Stimulated activated CD4-positive, alpha-beta T cell treated with anti-CD3 and anti-CD28 coated beads, TNF-alpha, amount 100 ng/mL, for 4 hours (primary cell): ENCODE results near the gene NHLH1.

Source experiments
- DNase-seq, 3 experiments: peaks; one replicate each; pipeline ENCODE4 v3.0.0-alpha.2; 2020; ENCODE audit warnings: low read depth in 3 of 3

The NHLH1 gene

DNA sequence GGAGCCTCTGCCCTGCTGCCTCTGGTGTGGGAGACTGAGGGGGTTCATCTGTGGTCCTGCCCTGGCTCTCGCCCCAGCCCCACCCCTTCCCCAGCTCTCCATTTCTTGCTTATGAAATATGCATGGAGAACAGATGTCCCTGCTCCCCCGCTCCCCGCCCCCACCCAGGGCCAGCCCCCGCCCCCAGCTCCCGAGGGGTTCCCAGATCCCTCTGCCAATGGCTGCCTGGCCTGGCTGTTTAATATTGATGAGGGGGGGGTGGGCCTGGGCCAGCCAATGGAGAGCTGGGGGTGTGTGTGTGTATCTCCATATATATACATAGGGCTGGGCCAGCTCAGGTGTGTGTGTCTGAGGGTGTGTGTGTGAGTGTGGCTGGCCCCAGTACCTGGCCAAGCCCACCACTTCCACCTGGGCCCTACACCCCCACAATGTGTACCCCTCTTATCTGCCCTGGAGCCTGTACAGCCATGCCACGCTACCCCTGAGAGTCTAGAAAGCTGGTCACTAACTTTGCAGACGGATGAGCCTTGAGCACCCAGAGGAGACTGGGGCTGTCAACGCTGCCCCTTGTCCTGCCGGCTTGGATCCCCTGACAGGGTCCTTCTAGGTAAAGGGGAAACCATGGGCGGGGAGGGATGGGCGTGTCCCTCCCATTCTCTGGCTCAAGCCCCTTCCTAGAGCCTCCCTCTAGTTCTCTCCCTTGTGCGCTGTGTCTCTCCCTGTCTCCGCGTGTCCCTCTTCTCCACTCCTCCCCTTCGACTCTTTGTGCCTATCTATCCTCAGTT, at the start of gene NHLH1:
TSS of gene NHLH1 (plus strand) at position 341 of the 785 bp plus-strand sequence. CDS start 3,661 bp downstream, outside the sequence.
- no peak for DNase-seq

DNA sequence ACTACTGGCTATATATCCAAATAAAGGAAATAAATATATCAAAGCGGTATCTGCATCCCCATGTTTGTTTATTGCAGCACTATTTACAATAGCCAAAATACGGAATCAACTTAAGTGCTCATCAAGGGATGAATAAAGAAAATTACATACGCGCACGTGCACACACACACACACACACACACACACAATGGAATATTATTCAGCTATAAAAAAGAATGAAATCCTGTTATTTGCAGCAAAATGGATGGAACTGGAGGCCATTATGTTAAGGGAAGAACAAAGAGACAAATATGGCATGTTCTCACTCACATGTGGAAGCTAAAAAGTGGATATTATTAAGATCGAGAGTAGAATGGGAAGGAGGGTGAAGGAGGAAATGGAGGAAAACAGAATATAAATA, 44.0 kb upstream of the NHLH1 start:
- no peak for DNase-seq

DNA sequence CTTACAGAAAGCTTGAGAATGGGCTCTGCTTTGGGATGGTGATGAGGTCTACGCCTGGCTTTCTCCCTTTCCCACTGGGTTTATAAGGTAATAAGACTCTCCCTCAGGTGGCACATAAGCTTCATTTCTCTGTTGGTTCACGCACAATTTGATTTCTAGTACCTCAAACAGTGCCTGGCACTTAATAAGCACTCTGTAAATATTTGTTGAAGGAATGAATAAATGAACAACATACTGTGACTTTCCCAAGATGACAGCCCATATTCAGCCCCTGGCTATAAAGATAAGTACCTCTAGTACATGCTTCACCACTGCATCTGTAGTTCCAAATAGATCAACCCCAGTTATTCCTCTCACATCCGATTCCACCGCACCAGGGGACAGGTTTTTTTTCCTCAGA, 41.6 kb upstream of the NHLH1 start:
- no peak for DNase-seq

DNA sequence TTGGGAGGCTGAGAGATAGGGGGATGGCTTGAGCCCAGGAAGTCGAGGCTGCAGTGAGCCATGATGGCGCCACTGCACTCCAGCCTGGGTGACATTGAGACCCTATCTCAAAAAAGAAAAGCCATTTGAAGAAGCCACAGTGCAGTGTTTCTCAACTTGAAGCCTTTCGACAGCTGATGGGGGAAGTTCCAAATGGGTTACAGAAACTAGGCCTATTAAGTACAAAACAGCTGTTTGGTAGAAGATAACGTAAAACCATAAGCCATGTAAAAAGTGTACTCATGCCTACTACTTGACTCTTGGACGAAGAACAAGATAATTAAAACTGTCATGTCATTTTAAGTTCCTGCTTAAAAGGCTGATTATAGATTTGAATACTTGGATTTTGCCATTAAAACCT, 40.5 kb upstream of the NHLH1 start:
- DNase-seq: no peak

DNA sequence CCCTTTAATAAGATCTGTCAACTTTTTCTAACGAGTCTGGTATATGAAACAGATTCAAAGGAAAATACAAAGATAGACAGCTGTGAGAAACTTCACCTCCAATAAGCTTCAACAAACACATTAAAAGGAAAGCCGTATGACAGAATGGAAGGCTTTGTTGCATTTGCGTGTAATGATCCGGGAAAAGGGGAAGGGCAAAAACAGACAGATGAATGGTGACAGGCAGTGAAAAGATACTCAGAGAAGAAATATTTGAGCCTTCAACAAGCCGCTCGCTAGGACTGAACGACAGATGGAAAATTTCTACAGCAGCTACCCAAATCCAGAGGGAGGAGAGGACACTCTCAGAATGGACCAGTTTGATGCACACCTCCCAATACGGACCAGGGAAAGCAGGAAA, 38.7 kb upstream of the NHLH1 start:
- DNase-seq: no peak

DNA sequence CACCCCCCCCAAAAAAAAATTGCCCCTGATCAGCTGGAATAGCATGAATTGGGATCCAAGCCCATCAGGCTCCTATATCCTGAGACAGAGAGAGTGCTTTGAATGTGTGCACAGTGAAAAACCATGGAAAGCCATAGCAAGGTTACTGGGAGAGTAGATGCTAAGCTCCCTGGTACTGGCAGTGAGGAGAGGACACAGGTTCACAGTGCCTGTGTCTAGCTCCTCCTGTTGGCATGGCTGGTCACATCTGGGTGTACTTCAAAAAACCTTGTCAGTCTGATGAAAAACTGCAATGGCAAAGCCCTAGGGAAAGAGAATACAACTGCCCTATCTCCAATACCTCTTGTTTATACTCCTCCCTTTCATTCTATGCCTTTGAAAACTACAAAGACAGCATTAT, 36.8 kb upstream of the NHLH1 start:
- DNase-seq: no peak

DNA sequence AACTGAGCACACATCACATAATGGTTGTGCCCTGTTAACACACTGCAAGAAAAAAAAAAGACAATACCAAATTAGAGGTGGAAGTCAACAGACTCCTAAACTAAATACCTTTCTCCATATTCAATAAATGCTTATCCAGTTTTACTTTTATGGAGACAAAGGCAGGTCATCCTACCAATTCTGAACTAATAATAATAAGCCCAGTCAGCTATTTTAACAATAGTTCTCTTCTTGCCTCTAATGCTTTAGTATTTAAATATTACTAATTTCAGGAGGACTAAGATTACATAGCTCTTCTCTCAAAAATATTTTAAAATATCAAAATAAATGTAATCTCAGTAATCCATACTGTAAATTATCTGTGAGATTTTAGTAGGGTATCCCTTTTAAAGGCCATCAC, 34.4 kb upstream of the NHLH1 start:
- DNase-seq: no peak

DNA sequence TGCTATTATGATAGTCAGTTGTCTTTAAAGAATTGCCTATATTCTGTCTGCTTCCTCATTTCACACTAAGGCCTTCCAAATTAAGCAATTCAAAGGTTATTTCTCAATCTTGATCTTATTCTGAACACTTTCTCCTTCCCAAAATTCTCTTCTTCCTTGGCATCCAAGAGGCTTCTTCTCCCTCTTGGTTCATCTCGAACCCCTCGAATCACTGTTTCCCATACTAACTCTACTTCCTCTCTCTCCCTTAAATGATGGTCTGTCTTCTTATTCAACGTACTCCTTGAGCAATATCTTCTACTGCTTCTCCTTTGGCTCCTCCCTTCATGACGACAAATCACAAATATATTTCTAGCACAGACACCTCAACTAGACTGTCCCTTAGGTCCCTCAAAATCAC, 28.3 kb upstream of the NHLH1 start:
- no peak for DNase-seq

DNA sequence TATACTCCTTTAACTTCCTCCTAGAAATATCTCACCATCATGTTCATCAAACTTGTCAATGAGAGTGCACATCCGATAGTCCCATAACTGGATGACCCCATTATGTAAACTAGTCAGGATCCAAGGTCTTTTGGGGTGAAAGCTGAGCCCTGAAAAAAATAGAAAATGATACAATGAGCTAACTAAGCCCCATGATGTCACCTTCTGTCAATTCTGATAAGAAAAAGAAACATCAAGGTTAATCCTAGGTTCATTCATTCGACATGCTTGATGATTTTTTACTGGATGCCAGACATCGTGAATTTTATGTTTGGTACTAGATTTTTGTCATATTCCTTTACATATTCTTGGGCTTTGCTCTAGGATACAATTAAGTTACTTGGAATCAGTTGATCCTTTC, 26.7 kb upstream of the NHLH1 start:
- DNase-seq: no peak

DNA sequence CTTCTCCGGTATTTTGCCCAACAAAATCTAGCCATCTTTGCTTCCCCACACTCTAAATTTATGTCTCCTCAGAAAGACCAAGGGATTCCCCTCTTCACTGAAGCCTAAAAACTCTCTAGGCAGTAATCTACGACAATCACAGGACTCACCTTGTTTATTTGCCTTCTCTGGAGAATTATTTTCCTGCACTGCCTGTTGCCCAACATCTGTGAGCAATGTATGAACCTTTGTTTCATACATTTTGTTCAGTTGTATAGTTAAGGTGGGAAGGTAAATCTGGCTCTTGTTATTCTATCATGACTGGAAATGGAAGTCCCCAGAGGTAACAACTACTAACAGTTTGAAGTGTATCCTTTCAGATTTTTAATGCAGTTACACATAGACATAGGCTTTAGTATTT, 26.0 kb upstream of the NHLH1 start:
- no peak for DNase-seq

DNA sequence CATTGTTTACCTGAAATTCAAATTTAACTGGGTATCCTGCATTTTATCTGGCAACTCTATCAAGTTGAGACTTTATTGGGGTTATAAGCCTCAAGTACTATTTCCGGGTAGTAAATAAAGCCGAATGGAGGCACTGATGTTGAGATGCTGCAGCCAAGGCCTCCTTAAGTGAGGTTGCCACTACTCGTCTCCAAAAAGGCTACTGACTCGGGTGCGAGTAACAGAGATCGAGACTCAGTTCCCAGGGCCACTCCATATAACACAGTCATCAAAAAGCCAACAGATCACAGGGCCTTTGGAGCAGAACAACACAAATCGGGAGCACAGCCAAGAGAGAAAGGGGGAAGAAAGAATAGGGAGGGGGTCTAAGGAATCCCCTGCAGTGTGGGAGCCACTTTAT, 24.3 kb upstream of the NHLH1 start:
- DNase-seq: no peak

DNA sequence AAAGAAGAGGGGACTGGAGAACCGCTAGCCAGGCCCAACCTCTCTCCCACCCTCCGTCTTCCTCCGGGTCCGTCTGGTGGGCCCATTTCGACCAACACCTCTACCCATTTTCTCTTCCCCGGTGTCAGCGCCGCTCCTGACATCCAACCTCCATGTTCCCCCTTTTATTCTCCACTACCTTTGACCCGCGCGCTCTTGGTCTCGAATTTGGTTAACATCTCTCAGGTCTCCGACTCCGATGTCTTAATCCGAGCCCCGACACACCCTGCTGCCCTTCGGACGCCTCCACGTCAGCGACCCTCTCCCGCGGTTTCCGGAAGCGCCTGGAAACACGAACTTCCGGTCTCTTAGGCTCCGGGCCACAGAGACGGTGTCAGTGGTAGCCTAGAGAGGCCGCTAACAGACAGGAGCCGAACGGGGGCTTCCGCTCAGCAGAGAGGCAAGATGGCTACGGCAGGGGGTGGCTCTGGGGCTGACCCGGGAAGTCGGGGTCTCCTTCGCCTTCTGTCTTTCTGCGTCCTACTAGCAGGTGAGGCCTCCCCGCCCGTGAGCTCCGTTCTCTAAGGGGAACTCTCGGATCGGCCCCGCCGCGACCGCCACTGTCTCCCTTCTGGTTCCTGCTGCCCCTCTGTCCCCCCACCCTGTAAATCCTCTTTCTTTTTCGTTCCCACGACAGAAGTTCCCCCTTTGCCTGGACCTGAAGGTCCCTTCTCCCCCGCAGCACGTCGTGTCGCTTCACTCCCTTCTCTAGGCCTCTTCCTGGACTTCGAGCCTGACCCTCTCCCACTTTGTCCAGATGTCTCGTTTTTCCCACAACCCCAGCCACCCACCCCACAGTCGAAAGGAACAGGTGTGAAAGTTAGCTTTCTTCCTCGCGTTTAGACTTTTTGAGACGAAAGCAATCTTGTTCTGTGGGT, 23.7 kb upstream of the NHLH1 start, which contains the start of the genes COPA and NCSTN:
TSS of gene COPA (minus strand) at position 298 of the 917 bp plus-strand sequence. CDS start at position 218, 80 bp downstream.
TSS of gene NCSTN (plus strand) at position 431 of the 917 bp plus-strand sequence. CDS start at position 445, 14 bp downstream.
- DNase-seq: peak; percentile 72 to 82 (median 80)

DNA sequence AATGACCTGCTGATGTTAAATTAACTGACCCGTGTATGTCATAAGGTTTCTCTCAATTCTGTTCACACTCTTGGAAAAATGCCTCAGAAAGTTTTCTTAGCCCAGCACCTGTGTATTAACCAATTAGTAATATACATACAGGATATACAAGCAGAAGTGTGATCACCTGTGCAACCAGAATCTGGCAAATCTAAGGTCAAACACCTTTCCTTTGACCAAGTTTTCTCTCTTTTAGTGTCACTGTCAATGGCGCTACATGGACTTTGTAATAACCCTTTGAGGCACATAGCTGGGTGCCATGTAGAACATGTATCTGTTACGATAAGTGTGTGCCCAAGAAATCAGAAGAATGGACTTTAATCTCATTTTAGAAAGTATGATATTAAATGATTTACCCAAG, 22.6 kb upstream of the NHLH1 start:
- DNase-seq: no peak

DNA sequence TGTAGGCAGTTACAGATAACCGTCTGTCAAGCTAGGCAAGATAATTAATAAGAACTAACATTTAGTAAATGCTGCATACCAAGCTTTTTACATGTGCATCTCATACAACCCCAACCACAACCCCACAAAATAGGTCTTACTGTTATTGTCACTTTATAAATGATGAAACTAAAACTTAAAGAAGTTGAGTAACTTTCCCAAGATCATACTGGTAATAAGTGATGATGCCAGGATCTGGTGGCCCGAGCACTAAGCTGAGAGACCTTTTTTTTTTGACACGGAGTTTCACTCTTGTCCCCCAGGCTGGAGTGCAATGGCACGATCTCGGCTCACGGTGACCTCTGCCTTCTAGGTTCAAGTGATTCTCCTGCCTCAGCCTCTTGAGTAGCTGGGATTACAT, 21.9 kb upstream of the NHLH1 start:
- no peak for DNase-seq

DNA sequence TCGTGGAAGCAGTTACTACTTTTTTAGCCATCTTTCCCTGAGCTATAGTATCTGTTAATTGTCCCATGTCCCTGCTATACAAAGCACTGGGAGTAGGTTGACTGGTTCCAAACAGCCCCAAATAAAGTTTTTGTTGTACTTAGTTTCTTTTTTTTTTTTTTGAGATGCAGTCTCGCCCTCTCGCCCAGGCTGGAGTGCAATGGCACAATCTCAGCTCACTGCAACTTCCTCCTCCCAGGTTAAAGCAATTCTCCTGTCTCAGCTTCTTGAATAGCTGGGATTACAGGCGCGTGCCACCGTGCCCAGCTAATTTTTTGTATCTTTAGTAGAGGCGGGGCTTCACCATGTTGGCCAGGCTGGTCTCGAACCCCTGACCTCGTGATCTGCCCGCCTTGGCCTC, 20.4 kb upstream of the NHLH1 start:
- DNase-seq: no peak

DNA sequence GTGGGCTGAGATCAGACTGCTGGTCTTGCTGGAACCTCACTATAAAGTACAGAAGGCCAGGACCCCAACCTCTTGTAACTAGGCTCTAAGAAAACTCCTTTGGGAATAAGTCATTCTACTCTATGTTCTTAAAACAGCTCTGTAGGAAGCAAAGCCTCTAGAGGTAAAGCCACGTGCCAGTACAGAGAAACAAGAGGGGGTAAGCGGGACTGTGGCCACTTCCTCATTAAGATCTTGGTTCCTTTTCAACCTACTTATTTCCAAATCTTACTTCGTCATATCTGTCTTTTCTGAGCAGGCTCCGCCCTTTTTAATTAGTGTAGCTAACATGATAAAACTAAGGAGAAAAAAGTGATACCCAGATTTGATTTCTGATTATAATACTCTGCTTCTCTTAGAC, 19.9 kb upstream of the NHLH1 start:
- DNase-seq: no peak

DNA sequence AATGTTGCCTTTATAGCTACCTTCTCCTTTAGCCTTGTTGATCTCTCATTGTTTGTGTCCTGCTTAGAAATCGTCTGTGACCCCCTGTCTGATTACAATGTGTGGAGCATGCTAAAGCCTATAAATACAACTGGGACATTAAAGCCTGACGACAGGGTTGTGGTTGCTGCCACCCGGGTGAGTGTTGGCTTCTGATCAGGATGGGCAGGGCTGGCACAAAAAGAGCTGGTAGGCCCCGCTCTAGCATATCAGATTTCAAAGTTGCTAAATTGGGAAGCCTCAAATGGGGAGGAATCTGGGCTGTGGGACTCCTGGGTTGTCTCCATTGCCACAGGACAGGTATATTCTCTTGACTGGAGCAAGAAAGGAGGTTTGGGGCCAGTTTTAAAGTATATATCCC, 15.2 kb upstream of the NHLH1 start:
- DNase-seq: no peak

DNA sequence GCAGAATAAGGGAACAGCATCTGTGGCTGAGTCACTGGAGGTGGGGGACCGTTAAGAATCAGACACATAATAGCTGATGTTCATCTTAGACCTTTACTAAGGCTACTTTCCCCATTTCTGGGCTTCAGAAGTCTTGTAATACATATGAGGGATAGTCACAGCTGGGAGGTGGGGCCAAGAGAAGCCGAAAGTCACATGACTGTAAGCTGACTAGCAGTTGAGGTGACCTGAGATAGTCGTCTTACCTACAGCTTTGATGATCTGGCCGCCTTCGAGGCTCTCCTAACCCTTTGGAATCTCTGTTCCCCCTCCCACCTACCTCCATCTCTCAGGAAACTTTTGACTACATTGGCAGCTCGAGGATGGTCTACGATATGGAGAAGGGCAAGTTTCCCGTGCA, 14.3 kb upstream of the NHLH1 start:
- no peak for DNase-seq

DNA sequence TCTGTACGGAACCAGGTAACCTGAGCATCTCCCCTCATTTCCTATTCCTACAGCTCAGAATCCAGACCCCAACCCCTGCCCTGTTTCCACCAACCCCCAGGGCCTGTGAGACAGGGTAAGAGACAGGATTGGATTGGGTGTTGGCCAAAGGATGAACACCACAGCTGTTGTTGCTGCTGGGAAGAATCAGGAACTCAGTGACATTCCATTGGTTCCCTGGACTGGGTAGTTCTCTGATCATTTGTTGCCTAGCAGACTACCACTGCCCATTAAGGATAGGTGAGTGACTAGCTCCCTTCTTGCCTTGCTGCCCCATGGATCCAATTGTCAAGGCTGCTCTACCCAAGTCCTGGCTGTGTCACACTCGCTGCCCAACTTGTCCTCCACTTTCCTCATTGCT, 13.6 kb upstream of the NHLH1 start:
- no peak for DNase-seq

DNA sequence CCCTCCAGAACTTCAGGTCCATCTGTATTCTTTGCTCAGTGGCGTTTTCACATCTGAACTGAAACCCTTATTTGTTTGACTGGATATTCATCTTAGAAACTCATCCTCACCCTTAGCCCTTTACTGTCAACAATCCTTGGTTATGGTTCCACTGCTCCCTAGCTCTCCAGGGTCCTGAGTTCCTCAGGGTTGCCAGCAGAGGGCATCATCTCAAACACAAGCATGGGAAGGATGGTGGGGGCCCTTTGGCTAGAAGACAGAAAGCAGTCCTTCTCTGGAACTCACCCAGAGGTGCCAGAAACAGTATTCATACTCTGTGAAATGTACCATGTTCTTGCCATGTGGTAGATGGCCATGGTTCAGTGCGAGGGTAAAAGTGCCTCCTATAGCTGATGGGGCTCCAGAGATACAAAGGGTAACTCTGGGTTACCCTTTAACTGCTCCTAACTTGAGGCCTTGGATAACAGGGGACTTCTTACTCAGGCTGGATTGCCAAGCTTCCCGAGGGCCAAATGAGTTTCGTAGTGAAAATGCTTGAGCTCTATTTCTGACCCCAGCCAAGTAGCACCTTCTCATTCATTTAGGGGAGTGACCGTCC, 12.4 kb upstream of the NHLH1 start:
- no peak for DNase-seq

DNA sequence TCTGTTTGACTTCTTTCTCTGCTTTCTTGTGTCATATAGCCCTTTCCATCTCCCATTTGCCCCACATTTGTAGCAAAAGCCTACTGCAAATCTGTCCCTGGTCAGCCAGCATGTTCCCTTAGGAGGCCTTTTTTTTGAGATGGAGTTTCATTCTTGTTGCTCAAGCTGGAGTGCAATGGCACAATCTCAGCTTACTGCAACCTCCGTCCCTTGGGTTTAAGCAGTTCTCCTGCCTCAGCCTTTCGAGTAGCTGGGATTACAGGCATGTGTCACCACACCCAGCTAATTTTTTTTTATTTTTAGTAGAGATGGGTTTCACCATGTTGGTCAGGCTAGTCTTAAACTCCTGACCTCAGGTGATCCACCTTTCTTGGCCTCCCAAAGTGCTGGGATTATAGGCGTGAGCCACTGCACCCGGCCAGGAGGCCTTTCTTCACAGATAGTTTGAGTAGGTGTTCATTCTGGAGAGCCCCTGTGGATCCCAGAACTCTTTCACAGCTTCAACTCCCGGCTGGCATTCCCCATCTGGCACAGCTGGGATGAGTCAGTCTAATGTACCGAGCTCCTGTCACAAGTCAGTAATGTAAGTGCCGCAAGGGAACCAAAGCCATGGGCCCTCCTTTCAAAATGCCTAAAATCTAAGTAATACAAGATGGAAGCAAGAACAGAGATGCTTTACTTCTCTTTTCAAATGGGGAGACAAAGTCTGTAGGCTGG, 9.4 kb upstream of the NHLH1 start:
- no peak for DNase-seq

DNA sequence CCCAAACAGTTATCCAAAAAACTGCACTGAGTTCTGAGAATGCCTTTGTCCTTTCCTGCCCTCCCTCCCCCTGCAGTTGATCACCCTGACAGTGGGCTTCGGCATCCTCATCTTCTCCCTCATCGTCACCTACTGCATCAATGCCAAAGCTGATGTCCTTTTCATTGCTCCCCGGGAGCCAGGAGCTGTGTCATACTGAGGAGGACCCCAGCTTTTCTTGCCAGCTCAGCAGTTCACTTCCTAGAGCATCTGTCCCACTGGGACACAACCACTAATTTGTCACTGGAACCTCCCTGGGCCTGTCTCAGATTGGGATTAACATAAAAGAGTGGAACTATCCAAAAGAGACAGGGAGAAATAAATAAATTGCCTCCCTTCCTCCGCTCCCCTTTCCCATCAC, 8.8 kb upstream of the NHLH1 start:
- no peak for DNase-seq
